ENCODE data around the gene SPTLC1.

SPTLC1 gene

DNA sequence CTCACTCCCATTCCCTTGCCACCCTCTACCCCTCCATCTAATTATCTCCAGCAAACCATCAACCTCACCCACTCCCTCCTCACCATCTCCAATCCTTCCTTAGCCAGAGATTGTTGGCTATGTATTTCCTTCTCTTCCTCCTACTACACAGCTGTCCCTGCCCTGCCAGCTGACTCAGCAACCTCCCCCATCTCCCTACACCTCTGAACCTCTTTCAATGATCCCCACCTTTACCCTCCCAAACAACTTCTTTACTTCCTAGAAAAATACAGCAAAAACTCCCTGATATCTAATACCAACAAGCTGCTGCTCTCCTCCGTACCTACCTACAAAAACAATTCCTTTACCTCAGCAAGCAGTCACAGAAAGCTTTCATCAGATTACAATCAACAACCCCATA is 37.3 kb downstream of the SPTLC1 start:
- no peak for FAIRE-seq

DNA sequence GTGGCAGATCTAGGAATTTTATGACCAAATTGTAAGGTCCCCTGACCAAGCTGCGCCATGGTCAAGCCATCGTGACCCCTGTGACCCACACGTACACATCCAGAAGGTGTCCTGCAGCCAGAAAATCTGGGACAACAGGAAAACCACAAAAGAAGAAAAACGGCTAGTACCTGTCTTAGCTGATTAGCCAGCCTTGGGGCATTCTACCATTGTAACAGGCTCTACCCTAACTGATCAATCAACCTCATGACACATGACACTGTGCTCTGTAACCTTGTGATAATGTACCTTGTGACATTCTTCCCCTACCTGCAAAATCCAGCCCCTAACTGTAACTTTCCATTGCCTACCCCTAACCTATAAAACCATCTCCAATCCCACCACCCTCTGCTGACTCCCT is 43.6 kb downstream of the SPTLC1 start:
- no peak for FAIRE-seq

DNA sequence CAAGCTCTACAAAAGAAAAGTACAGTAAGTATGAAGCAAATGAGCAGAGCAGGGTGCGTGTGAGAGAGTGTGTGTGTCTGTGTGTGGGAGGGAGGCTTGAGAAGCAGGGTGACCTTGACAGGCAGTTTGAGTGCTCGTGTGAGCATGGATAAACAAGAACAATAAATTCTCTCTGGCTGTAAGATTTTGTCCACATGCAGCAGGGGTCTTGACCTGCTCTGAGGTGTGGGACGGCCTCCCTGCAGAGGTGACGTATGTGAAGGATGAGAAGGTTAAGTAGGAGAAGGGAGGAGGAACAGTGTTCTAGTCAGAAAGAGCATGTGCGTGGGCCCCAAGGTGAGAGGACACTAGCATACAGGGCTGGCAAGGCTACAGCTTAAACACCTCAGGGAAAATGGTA is 49.0 kb downstream of the SPTLC1 start:
- FAIRE-seq, result no peak

DNA sequence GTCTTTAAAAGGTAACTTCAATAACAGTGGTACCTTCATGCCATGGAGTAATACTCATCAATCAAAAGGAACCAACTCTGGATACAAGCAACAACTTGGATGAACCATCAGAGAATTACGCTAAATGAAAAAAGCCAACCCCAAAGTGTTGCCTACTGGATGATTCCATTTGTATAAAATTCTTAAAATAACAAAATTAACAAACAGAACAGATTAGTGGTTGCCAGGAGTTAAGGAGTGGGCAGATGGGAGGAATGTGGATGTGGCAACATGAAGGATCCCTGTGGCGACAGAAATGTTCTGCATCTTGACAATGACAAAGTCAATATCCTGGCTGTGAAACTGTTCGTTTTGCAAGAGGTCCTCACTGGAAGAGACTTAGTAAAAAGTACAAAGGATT is 50.5 kb downstream of the SPTLC1 start:
- no peak for FAIRE-seq

DNA sequence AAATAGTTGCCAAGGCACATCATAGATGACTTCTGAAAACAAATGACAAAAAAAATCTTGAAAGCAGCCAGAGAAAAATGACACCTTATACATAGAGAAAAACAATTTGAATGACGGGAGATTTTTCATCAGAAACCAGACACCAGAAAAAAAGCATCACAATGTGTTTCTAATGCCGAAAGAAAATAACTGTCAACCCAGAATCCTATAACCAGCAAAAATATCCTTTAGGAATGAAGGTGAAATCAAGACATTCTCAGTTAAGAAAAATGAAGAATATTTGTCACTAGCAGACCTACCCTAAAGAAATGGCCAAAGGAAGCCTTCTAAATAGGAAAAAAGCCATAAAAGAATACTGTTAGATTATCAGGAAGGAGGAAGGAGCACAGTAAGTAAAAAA is 54.0 kb downstream of the SPTLC1 start:
- FAIRE-seq, result no peak

DNA sequence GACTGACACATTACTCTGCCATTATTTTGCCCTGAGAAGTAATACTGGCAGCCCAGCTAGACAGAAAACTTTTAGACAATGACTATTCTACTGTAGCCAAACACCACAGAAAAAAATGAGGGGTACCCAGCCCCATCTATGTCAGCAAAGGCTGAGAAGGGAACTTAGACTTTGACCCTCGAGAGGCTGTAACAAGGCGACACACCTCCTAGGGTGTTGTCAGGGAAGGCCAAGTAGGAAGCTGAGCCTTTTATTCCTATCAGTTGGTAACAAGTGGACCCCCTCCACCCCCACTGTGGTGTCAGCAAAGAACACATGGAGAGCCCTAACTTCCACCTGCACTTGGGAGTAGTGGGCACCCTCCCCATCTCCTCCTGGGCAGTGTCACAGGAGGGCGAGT is 55.6 kb downstream of the SPTLC1 start:
- FAIRE-seq, result no peak

DNA sequence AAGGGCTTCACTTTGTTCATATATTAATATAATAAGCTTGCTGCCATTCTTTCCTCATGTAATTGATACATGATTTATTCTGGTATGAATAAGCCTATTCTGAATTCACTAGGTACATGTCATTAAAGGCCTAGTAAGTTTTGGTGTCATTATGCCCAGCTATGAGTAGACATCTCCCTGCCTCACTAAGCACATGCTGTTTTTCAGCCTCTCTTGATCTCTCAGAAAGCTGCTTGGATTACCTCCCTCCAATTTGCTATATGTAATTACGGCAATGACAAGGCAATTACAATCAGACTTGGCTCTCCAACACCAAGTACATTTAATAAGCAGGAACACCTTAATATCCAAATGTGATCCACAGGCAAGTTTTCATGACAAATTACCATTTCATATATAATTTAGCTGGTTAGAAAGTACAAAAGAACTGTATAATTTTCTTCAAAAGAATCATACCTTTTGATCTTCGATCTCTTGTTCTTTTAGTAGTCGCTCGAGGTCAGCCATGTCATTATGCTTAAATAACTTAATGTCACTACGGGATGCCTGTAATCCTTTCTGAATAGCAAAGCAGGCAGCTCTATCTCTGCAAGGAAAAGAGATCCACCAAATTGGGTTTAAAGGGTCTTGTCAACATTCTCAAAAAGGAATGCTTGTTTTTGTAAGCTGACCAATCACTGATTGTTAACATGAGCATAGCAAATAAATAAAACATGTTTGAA is 56.3 kb downstream of the SPTLC1 start:
- no peak for FAIRE-seq

DNA sequence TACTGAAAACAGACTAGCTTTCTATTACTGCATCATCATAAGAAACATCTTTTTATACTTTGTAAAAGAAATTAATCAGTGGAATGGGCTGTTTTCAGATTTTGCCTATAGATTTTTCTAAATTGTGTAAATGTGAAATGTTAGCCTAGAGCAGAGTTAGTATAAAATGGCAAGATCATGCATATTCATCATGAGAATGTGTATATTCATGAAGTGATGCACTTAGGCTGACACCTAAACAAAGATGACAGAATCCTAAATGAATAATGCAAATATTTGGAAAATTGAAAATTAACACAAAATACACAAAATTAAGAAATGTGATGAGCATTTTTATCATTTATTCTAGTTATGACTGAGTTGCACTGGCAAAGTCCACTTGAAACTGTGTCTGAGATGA is 57.2 kb downstream of the SPTLC1 start:
- FAIRE-seq, result no peak

DNA sequence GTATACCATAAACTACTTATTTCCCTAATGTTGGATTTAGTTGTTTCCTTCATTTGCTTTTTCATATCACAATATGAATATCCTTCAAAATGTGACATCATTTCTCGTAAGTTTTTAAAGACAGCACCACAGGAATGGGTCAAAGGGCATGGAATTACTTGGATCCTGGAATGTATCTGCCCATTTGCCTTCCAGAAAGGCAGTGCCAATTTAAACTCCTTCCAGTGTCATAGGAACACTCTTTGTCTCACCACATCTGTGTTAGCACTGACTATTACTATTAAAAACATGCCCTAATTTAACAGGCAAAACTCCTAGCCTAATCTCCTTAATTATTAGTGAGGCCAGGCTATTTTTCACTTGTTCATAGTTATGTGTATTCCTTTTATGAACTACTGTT is 58.0 kb downstream of the SPTLC1 start:
- no peak for FAIRE-seq

DNA sequence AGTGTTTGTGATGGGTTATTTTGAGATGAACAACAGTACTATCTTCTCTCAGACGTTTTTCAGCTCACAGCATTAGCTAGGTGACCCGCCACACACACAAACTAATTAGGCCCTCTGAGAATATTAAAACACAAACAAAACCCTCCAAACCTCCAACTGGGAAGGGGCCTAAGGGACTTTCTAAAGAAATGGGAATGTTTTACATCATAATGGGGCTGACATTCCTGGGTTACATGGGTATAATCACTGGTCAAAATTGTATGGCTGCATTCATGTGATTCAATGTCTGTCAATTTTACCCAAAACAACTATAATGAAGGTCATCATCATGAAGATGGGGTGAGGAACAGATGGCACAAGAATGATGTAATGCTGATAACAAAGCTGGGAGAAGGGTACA is 59.6 kb downstream of the SPTLC1 start:
- FAIRE-seq, result no peak

DNA sequence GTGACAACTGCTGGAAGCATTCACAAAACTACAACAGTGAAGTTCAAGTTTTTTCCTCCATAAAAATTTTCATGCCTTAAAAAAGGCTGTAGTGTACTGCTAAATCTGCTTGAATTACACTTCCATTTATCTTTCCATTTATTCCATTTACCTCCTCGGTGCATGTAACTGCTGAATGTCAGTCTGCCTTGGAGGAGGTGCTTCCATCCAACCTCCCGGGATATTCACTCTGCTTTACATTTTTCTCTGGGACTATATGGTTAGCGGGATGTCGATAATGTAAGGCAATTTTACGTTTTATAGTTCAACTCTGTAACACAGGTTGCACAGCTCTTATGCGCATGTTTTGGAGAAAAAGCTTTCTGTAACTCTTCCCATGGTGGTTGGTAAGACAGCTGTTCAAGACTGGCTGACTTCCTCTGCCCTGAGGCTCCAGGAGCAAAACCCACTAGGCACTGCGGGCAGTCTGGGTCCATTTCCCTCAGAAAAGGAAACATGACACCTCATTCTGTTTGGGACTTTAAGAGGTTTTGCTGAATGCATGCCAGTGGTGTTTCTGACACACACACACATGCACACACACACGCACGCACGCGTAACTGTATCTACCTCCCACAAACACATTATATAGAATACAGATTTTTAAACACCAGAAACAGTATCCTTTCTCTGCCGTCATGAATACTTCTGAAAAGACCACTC is 66.1 kb downstream of the SPTLC1 start:
- no peak for FAIRE-seq

DNA sequence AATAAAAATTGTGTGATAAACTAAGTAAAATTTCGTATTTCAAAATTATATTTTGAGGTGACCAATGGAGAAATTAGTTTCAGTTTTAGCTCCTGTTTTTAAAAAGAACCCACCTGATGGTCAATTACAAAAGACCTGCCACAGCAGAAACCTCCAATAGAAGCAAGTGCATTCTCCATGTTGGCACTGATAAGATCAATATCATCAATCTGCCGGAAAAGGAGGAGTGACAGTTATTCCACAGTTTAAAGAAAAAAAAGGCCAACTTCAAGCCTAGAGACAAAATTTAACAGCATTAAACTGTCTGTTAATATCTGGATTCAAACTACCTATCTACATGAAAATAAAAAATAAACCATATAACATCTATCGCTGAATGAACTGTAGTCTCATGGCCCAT is 67.7 kb downstream of the SPTLC1 start:
- no peak for FAIRE-seq

DNA sequence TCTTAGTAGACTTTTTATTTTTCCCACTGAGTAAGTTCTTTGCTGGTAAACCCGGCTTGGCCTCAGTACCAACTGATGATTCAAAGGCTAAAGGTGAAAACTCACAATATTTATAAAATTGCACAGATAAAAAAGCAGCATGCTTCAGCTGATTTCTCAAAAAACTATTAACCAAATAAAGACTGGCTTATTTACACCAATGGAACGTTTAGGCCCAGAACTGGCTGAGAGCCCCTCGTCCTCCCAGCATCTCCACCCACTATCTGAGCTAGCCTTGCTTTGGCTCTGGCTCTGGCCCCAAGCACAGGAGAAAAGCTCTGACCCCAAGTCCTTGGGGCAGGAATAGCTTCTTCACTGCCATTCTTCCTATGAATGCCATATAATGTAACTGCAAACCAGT is 68.5 kb downstream of the SPTLC1 start:
- FAIRE-seq, result no peak

DNA sequence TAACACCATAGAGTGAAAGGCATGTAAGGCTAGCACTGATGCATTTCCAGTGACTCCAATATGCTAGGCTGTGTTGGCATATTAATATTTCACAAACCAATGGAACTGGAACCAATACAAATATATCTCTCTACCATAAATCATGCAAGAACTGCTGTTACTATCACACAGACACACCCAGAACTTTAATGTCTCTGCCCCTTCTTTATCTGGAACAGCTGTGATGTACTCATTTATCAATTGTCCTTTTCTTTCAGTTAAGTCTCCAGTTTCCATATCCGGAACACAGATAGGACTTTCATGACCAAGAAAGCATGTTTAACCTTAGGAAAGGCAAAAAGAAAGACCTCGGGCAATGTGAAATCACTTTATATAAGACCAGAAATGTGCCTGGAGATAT is 70.3 kb downstream of the SPTLC1 start:
- no peak for FAIRE-seq

DNA sequence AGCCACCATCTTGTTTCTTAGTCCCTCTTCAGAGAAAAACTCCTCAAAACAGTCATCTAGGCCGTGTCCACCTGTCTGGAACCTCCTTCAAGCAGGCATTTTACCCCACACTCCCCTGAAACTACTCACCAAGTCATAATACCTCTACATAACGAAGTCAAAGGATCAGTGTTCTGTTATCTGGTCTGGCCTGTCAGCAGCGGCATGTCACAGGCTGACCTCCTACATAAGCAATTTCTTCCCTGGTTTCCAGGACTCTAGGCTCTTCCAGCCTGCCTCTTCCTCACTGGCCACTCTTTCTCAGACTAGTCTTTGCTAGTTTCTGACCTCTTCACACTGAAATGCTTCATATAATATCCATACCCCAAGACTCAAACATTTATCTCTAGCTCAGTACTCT is 72.2 kb downstream of the SPTLC1 start:
- FAIRE-seq, result no peak

DNA sequence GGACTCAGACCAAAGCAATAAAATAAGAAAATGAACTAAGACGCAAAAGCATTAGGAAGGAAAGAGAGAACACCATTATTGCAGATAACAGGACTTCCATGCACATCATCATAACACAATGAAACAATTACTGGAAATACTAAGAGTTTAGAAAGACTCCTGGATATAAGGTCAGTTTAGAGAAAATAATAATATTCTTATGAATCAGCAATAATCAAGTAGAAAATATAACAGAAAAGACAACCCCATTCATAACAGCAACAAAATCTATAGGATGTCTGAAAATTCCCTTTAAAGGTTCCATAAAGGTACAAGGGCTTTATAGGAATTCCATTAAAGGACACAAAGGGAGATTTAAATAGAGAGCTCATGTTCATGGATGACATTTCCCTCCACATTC is 73.0 kb downstream of the SPTLC1 start:
- no peak for FAIRE-seq

DNA sequence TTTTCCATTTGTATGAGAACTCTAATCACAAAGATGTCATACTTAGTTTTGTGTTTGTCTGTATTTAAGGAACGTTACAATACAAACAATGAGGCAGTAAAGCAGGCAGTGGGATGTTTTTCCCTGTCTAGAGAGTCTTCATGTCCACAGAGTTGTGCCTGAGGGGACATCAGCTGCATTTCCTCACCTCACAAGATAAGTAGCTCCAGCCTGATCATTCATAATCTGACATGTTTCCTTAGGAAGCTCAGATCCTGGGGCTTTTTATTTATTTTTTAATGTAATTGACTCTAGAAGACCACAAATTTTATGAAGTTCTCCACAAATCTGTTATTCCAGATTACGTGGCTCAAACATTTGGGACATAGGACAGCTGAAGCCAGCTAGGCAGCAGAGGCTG is 78.5 kb downstream of the SPTLC1 start:
- no peak for FAIRE-seq

DNA sequence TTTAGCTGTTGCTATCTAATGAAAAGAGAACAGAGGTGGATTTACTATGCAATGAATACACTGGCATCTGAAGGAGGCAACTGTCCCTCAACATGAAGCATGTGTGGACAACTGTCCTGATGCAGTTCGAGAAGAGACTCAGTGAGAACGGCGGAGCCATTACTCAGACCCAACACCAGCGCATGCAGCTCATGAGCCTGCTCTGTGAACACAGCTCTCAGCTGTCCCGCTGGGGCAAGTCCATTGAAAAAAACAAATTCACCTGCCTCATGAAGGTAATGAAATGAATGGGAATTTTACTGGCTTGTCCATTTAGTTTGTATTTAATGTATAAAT is 78.8 kb downstream of the SPTLC1 start:
- no peak for FAIRE-seq

DNA sequence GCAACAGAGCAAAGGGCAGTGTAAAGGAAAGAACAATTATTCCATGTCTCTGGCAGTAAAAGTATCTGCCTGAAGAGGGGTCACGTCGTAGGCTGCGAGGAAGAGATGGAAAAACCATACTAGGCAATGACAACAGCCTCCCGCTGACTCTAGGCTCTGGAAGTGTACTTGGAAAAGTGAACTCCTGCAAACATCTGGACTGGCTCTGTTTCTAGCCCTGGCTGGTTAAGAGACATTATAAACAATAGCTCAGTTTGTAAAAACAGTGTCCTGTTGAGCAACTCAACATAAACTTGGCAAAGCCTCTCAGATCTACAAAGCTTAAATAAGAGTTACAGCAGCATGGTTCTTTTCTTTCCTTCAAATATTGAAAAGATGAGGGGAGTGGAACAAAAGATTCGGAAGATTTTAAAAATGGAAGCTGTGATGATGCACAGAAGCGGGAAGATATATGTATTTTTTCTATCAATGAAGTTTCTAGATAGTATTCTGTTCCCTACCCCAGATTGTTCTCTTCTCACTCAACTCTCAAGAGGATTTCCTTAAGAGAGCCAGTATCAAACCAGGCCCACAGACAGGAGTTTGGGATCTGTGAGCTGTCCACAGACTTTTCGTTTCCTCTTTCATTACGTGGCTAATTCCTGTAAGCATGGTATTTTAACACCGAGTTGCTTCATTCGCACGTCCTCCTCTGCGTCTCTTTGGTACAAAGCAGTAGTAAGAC is 79.4 kb downstream of the SPTLC1 start:
- FAIRE-seq, result no peak

DNA sequence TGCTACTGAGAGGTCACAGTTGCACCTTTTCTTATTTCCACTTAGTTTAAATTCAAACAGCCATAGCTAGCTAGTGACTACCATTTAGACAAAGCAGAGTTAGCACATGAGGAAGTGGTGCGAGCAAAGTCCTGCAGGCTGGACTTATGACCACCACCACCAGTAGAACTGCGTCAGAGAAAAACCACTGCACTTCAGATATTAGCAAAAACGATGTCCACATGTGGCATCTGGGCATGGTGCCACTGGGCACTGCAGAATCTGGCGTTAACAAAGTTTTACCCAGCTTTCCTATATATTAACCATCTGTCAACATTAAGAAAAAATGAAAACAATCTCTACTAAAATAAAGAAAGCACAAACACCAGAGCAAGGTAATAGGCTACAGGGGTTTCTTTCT is 80.1 kb downstream of the SPTLC1 start:
- FAIRE-seq, result no peak

DNA sequence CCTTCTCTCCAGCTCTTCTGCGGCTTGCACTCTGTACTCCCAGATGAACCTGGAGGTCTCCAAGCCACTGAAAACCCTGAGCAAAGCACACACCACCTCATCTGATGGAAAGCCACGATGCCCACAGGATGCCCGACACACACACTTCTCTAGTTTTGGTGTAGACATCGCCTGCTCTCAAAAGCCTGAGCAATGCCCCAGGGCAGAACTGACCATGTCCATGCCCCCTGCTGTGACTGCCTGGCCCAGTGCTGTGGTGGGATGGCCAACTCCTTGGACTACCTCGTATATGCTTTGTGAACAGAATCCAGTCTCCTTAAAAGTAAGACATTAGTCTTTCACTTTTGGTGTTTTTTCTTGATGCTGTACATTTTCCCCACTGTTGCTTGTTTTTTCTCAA is 81.2 kb downstream of the SPTLC1 start:
- FAIRE-seq, result no peak

DNA sequence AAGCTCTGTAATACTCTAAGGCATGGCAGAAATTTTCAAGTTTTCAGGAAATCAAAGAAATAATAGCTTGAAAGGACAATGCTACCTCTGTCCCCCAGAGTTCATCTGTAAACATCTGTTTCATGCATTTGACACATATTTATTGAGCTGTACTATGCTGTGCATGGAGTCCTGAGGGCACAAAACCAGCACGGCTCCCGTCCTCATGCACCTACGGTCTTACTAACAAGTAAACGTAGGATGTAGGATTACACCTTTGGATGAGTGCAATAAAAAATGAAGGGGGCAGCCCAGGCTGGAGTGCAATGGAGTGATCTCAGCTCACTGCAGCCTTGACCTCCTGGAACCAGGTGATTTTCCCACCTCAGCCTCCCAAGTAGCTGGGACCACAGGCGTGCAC is 81.9 kb downstream of the SPTLC1 start:
- FAIRE-seq, result no peak

DNA sequence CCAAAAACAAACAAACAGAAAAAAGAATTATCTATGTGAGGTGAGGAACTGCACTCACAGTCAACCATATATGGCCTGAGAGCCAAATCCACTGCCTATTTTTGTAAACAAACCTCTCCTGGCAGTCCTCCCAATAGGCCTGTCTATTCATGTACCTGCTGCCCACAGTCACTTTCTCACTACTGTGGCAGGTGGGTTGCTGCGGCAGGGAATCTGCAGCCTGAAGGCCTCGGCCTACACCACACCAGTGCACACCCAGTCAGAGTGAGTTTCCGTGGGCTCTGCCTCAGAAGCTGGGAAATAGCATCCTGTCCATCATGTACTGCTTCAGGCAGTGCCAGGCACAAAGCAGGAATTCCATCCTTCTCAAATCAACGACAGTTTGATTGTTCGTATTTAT is 82.3 kb downstream of the SPTLC1 start:
- FAIRE-seq, result no peak

DNA sequence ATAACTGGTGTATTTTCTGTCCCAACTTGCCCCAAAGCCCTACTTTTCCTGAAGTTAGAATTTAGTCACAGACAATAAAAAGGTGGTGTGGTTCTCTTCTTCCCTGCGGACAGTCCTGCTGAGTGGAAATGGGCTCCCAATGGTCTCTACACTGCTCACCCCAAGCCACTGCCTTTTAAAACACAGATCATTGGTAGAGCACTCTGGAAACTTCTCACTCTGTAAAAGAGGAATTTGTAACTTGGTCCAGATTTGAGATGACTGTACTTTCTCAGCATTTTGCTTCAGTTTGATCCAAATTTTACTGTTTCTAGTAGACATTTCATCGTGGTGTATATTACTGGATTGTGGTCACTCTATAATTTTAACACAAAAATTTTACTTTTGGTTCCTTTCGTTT is 84.8 kb downstream of the SPTLC1 start:
- no peak for FAIRE-seq

Data from colon (tissue), 2 donors.